ENCODE data around the gene SMARCA5. TPM values are rescaled to one million over a fixed set of nuclear protein-coding genes. Genes with fewer than 3 reads are reported as not detected.

The SMARCA5 gene
- total and polyA plus RNA-seq, 7 donors, result 9.6 to 46.4 (median 35.3) TPM

GRCh38 chr4:143558286-143558685, 44.8 kb downstream of the SMARCA5 start:
- TF ChIP-seq EP300 (IDR thresholded peaks at IDR 0.05) (no peak), POLR2AphosphoS5 (IDR thresholded peaks at IDR 0.05) (no peak), POLR2A (IDR thresholded peaks at IDR 0.05) (no peak), CTCF (IDR thresholded peaks at IDR 0.05) (no peak)
- no peak overlapping the region for H3K4me3 ChIP-seq
- 67 to 95% methylated on average over 2 of the region's 2 CpGs for WGBS, 2 donors
- peaks cover 0 to 10% (median 0%) of the 10 kb centered on the region in 4 donors for H3K36me3 ChIP-seq
- peaks cover 0 to 10% (median 9%) of the 10 kb centered on the region in 4 donors for H3K4me1 ChIP-seq
- no peaks in the 10 kb centered on the region for H3K27me3 ChIP-seq
- H3K9me3 ChIP-seq, result no peaks in the 10 kb centered on the region
- H3K27ac ChIP-seq, result peak overlapping the region in 2 of 4 donors; percentile 68 to 74
- intact Hi-C loops (cut with DNase I), result no loop called here
- no peak for DNase-seq

GRCh38 chr4:143558823-143559756, 45.6 kb downstream of the SMARCA5 start:
- Histone ChIP-seq H3K27ac (peak overlapping the region; percentile 67 to 74 (median 68)), H3K36me3 (peaks cover 0 to 2% (median 0%) of the 10 kb centered on the region in 4 donors), H3K9me3 (no peaks in the 10 kb centered on the region), H3K27me3 (no peaks in the 10 kb centered on the region), H3K4me3 (peak overlapping the region; percentile 26 to 58 (median 52)), H3K4me1 (peaks cover 0 to 10% (median 9%) of the 10 kb centered on the region in 4 donors)
- peak; percentile 77 for DNase-seq
- TF ChIP-seq CTCF (IDR thresholded peaks at IDR 0.05) (peak; percentile 8 to 50 (median 18)), EP300 (IDR thresholded peaks at IDR 0.05) (no peak), POLR2AphosphoS5 (IDR thresholded peaks at IDR 0.05) (peak in 3 of 4 donors; percentile 8 to 35 (median 10)), POLR2A (IDR thresholded peaks at IDR 0.05) (no peak)
- intact Hi-C loops (cut with DNase I), result no loop called here
- WGBS, 2 donors, result 1 to 3% methylated on average over 57 of the region's 57 CpGs

GRCh38 chr4:143559757-143560147, 46.2 kb downstream of the SMARCA5 start:
- no peaks in the 10 kb centered on the region for H3K27me3 ChIP-seq
- H3K9me3 ChIP-seq, result no peaks in the 10 kb centered on the region
- H3K4me1 ChIP-seq, result peaks cover 0 to 10% (median 9%) of the 10 kb centered on the region in 4 donors
- WGBS, 2 donors, result 47 to 62% methylated on average over 17 of the region's 17 CpGs
- peak overlapping the region; percentile 67 to 74 (median 68) for H3K27ac ChIP-seq
- peak; percentile 59 for DNase-seq
- H3K36me3 ChIP-seq, result no peaks in the 10 kb centered on the region
- intact Hi-C loops (cut with DNase I), result no loop called here
- H3K4me3 ChIP-seq, result peak overlapping the region; percentile 26 to 58 (median 52)
- no peak for TF ChIP-seq POLR2A (IDR thresholded peaks at IDR 0.05)
- TF ChIP-seq EP300 (IDR thresholded peaks at IDR 0.05), result no peak
- no peak for TF ChIP-seq CTCF (IDR thresholded peaks at IDR 0.05)
- TF ChIP-seq POLR2AphosphoS5 (IDR thresholded peaks at IDR 0.05), result no peak

GRCh38 chr4:143564472-143564871, 51.0 kb downstream of the SMARCA5 start:
- Histone ChIP-seq H3K27me3 (no peaks in the 10 kb centered on the region), H3K36me3 (no peaks in the 10 kb centered on the region), H3K4me1 (peaks cover 0 to 6% (median 2%) of the 10 kb centered on the region in 4 donors), H3K4me3 (no peak overlapping the region), H3K9me3 (no peaks in the 10 kb centered on the region), H3K27ac (no peak overlapping the region)
- no peak for DNase-seq
- WGBS, 2 donors, result 86 to 90% methylated on average over 2 of the region's 2 CpGs
- intact Hi-C loops (cut with DNase I), result no loop called here
- TF ChIP-seq CTCF (IDR thresholded peaks at IDR 0.05) (no peak), POLR2AphosphoS5 (IDR thresholded peaks at IDR 0.05) (no peak), EP300 (IDR thresholded peaks at IDR 0.05) (no peak), POLR2A (IDR thresholded peaks at IDR 0.05) (no peak)
